Fibroblast of mammary gland (primary cell): ENCODE data around the gene TEAD2.

Experiments used
- DNase-seq: peaks from one replicate; pipeline ENCODE4 v3.0.0-alpha.2; 2010; ENCODE audit warnings: low read depth
- H3K4me3 ChIP-seq: 2 replicates; pipeline ENCODE4 v1.5.1; 2011; ENCODE audit warnings: low read depth, mild to moderate bottlenecking, low read length, moderate library complexity; ENCODE audit not compliant: control insufficient read depth
- TF ChIP-seq, protein P1 (sequence below): conservative IDR thresholded peaks from 2 replicates; pipeline ENCODE4 v1.5.1; 2011; ENCODE audit warnings: low read depth, low read length, inconsistent platforms; ENCODE audit not compliant: control insufficient read depth, insufficient read depth

Gene TEAD2

DNA sequence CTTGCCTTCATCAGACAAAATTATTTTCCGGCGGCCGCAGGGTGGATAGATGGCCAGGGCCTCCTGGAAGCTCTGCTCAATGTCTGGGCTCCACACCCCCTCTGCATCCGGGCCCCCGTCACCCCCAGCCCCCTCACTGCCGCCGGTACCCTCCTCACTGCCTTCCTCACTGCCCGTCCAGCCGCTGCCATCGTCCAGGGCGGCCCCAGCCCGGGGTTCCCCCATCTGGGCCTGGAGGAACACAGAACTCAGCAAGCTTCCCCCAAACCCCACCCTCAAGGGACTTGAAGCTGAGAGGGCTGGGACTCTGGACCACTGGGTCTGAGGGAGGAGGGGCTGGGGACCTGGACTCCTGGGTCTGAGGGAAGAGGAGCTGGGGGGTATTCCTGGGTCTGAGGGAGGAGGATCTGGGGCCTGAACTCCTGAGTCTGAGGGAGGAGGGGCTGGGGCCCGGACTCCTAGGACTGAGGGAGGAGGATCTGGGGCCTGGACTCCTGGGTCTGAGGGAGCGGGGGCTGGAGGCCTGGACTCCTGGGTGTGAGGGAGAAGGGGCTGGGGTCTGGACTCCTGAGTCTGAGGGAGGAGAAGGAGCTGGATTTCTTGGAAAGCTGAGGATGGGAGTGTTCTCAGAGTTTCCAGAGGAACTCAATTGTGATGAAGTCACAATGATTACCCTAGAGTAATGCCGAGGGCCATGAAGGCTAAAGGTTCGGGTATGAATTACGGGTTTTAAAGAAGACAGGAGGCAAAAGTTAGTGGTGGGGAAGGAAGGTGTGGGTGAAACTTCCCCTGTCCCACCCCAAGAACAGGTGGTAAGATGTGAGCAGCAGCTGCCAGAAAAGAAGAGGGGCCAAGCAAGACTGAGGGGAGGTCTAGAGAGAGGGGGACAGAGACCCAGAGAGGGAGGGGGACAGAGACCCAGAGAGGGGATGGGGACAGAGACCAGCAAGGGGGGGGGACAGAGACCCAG is 2.1 kb downstream of the TEAD2 start:
- TF ChIP-seq, protein P1, sequence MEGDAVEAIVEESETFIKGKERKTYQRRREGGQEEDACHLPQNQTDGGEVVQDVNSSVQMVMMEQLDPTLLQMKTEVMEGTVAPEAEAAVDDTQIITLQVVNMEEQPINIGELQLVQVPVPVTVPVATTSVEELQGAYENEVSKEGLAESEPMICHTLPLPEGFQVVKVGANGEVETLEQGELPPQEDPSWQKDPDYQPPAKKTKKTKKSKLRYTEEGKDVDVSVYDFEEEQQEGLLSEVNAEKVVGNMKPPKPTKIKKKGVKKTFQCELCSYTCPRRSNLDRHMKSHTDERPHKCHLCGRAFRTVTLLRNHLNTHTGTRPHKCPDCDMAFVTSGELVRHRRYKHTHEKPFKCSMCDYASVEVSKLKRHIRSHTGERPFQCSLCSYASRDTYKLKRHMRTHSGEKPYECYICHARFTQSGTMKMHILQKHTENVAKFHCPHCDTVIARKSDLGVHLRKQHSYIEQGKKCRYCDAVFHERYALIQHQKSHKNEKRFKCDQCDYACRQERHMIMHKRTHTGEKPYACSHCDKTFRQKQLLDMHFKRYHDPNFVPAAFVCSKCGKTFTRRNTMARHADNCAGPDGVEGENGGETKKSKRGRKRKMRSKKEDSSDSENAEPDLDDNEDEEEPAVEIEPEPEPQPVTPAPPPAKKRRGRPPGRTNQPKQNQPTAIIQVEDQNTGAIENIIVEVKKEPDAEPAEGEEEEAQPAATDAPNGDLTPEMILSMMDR: no peak
- DNase-seq: no peak
- no peak overlapping the region for H3K4me3 ChIP-seq

DNA sequence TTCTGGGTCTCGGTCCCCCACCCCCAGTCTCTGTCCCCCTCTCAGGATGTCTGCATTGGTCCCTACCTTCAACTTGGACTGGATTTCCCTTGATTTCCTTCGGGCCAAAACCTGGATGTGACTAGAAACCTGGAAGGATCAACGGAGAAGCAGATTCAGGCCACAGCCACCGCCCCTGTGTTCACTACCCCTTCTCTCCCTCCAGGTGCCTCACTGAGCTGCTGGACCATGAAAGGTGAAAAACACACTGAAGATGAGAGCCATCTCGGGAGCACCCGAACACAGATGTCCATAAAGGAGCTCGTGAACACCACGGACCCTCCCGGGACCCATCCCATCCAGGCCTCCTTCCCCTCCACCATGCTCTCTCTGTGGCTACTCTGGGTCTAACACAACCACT is 5.0 kb downstream of the TEAD2 start:
- DNase-seq: no peak
- TF ChIP-seq, protein P1: no peak
- no peak overlapping the region for H3K4me3 ChIP-seq

GRCh38 chr19:49356382-49356781 is 5.8 kb downstream of the TEAD2 start:
- H3K4me3 ChIP-seq: no peak overlapping the region
- TF ChIP-seq, protein P1: no peak
- DNase-seq: no peak

- peak; percentile 25 for DNase-seq
- TF ChIP-seq, protein P1: no peak
- no peak overlapping the region for H3K4me3 ChIP-seq
These were observed 6.3 kb downstream of the TEAD2 start for GRCh38 chr19:49355909-49356353.

- no peak overlapping the region for H3K4me3 ChIP-seq
- TF ChIP-seq, protein P1: no peak
- DNase-seq: no peak
These were observed 12.6 kb downstream of the TEAD2 start for GRCh38 chr19:49349567-49349966.

- DNase-seq: no peak
- TF ChIP-seq, protein P1: no peak
- H3K4me3 ChIP-seq: no peak overlapping the region
These were observed 13.7 kb downstream of the TEAD2 start for GRCh38 chr19:49348305-49349189.
